HL-60/S4 treated with phorbol 12-myristate 13-acetate at 8.2 ng/mL for 4 days and 3 days (cell line): ENCODE data around the gene HLA-DMA.

Source experiments
- in situ Hi-C: fragments of 300-500 bp; cut with MboI; formaldehyde crosslinking; loops from 2 replicates; pipeline ENCODE4 v1.15.0; 2022; ENCODE audit warnings: low sequenced_read_pairs

HLA-DMA gene

GRCh38 chr6:32936239-32937152 is 16.4 kb downstream of the HLA-DMA start:
- in situ Hi-C loops, result no loop called here

GRCh38 chr6:32935551-32936238 is 17.2 kb downstream of the HLA-DMA start:
- in situ Hi-C loops, result no loop called here

GRCh38 chr6:32933661-32934085 is 19.2 kb downstream of the HLA-DMA start:
- in situ Hi-C loops, result no loop called here

DNA sequence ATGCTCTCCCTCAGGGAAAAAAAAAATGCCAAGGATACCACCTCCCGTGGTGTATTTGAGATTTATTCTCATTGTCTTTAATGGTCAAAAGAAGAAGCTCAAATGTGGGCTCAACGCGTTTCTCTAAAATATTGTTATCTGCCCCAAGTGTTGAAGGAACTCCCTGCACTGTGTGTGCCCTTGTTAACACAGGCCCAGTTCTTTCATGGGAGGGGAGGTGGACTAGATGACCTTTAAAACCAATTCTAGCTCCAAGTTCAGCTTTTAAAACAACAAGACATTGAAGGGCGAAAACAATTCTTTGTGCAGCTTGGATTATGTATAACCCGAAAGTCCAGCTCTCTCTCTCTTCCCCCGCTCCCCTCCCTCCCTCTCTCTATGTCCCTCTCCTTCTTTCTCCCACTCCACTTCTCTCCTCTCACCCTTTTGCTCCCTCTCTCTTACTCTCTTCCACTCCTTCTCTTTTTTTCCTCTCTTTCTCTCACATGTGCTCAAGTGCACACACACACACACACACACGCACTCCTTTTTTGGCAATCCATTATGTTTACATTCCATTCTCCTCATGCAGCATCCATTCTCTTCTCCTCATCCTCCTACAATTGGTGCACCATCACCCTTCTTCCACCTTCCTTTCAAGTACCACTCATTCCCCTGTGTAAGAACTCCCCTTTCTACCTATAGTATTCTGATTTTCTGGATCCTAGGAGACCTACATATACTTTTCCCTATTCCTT is 20.6 kb downstream of the HLA-DMA start:
- in situ Hi-C loops, result no loop called here

DNA sequence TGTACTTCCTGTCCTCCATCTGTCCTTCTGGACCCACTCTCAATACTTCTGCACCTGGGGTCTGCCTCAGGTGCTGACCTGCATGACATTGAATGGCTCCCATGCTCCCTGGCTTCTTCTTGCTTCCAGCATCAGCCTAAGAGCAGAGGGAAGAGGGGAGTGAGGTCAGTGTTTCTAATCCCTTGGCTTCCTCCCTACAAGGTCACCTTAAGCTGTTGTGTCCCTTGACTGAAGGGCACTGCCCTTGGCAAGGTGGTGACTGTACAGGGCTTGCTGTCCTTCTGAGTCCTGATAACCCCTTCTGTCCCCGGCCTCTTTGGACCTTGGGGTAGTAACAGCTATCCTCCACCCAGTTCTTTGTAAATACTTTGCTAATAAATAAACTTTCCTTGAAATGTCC is 21.7 kb downstream of the HLA-DMA start:
- in situ Hi-C loops, result no loop called here

- in situ Hi-C loops, result no loop called here
These were observed 30.8 kb downstream of the HLA-DMA start for GRCh38 chr6:32922083-32922482.

- in situ Hi-C loops, result no loop called here
These were observed 32.2 kb downstream of the HLA-DMA start for GRCh38 chr6:32920715-32921114.

GRCh38 chr6:32912951-32913350 is 39.9 kb downstream of the HLA-DMA start:
- in situ Hi-C loops, result no loop called here

- in situ Hi-C loops, result no loop called here
These were observed 44.0 kb downstream of the HLA-DMA start for GRCh38 chr6:32908897-32909296.

DNA sequence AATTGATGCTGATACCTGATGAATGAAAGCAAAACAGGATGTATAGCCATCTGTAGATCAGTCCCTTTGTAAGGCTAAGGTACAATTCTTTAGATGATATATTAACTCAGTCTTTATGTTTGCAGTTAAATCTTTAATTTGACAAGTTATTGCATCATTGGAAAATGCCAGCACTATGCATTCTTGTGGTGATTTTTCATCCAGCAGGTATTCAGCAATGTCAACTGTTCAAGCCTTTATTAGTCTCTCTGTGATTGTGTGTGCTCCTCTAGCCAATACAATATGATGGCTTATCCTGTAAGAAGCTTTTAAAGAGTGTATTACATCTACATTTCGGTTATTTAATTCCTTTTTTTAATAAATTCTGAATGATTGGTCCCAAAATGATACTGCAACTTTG is 46.4 kb downstream of the HLA-DMA start:
- in situ Hi-C loops, result no loop called here

GRCh38 chr6:32905078-32905477 is 47.8 kb downstream of the HLA-DMA start:
- in situ Hi-C loops, result no loop called here

- in situ Hi-C loops, result no loop called here
These were observed 48.9 kb downstream of the HLA-DMA start for GRCh38 chr6:32903952-32904351.
